Keratinocyte (primary cell): ENCODE results near the gene BICRAL.

ENCODE experiments used
- CTCF ChIP-seq, 3 experiments: IDR thresholded peaks in 1 of 3; conservative IDR thresholded peaks in 1 of 3; optimal IDR thresholded peaks in 1 of 3; 2 replicates in 2 of 3; 3 replicates in 1 of 3; pipeline versions ENCODE3 to v1.5.1; 2011; ENCODE audit warnings: low read length in 3 of 3, mild to moderate bottlenecking in 3 of 3, moderate library complexity in 2 of 3, control low read depth in 1 of 3, inconsistent platforms in 1 of 3; ENCODE audit not compliant: insufficient read depth in 2 of 3; ENCODE audit errors: extremely low read depth in 1 of 3
- EZH2 ChIP-seq: IDR thresholded peaks from one replicate; pipeline ENCODE4 v1.6.1; 2012; ENCODE audit warnings: inconsistent platforms, mild to moderate bottlenecking, low read length, moderate library complexity

DNA sequence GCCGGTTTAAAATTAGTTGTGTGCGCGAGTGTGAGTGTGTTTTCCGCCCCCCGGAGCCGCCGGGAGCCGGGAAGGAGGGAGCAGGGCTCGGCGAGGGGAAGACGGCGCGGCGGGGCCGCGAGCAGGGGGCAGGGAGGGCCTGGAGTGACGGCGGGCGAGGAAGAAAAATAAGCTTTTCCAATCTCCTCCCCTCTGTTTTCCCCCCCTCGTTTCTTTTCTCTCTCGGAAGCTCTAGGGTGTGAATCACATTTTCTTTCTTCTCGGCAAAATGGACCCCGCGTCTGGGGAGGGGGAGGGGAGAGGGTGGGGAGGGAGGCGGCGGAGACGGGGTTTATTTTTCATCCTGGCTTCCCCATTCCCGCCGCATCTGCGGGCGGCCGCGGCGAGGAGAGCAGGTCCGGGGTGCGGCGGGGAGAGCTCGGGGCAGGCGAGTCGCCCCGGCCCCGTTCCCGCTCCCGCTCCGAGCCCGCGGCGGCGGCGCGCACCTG is 881 bp downstream of the BICRAL start:
- TF ChIP-seq CTCF (optimal IDR thresholded peaks at IDR 0.05 in 1 of 3, IDR thresholded peaks at IDR 0.05 in 1 of 3, conservative IDR thresholded peaks at IDR 0.05 in 1 of 3; ENCODE audit: extremely low read depth in 1 of 3, insufficient read depth in 2 of 3, low read length in 3 of 3) (no peak), EZH2 (no peak)
